ENCODE data around the gene ARFIP2.
"Not testable (repeated sequence)": the region's sequence is repeated elsewhere in the genome, so short reads cannot be mapped to it uniquely, and the experiment has no call there.

Gene ARFIP2, protein sequence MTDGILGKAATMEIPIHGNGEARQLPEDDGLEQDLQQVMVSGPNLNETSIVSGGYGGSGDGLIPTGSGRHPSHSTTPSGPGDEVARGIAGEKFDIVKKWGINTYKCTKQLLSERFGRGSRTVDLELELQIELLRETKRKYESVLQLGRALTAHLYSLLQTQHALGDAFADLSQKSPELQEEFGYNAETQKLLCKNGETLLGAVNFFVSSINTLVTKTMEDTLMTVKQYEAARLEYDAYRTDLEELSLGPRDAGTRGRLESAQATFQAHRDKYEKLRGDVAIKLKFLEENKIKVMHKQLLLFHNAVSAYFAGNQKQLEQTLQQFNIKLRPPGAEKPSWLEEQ

DNA sequence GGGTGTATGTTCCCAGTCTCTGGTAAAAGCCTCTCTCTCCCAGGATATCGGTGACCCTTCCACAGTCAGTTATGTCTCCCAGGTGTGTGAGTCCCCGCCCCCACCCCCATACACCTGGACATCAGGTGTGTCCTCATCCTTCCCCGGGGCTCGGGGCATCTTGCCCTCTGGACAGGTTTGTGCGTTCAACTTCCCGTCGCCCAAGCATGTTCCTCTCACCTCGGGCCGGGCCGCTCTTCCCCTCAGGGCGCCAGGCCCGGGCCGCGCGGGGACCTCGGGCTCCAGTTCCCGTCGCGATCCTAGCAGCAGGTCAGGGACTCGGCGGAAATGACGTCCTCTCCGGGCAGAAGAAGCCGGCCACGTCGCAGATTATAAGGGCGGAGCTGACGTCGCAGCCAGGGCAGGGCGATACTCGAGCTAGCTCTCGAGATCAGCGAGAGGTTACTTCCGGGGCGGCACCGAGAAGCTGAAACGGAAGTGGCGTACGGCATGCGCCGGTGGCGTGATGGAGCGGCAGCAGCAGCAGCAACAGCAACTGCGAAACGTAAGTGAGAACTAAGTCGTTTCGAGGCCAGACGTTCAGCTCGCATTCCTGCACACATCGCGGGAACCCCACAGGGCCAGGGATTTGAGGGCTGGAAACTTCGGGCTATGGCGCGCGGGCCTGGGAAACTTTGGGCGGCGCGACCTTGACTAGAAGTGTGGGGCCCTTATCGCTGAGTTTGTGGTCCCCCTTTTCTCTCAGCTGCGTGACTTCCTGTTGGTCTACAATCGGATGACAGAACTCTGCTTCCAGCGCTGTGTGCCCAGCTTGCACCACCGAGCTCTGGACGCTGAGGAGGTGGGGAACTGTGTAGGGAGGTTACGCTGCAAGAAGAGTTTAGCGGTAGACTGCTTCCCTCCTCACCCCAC lies at the start of gene ARFIP2, which contains the start of gene TIMM10B:
Gene ARFIP2 (minus strand): TSS at position 320 of the 912 bp plus-strand sequence. CDS start 910 bp downstream, outside the sequence.
Gene TIMM10B (plus strand): TSS at position 490 of the 912 bp plus-strand sequence. CDS start 16 bp downstream, at position 506.
- DNase-seq, result peak; percentile 83

DNA sequence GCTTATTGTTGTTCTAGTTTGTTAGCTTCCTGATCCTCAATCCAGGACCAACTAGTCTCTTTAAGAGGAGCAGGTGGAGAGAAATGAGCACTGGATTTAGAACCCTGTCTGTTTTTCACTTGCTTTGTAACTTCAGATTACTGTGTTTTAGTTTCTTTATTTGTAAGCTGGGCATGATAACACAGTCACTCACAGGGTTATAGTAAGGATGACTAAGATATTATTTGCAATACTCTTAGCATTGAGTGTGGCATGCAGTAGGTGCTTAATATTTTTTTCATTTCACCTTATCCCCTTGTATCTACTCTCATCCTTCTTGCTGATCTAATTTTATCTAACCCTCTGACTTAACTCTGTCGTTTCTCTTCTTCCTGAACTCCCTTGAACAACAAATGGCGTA lies 49.7 kb upstream of the ARFIP2 start:
- DNase-seq, result no peak

DNA sequence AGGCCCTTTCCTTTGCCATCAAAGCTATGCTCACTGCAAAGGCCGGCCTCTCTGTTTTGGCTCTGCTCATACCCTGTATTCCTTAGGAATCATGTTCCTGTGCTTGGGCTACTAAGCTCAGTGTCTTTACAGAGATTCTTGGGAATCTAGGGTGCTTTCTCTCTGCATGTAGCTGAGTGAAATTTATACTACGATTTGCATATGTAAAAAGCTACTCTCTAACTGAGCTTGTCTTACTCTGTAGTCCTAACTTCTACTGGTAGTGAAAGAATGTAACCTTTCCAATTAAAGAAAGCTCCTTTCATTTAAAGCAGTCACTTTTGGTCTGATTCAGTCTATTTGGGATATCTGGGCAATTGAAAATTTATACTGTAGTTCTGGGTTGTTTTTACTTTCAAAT lies 48.1 kb upstream of the ARFIP2 start:
- no peak for DNase-seq

DNA sequence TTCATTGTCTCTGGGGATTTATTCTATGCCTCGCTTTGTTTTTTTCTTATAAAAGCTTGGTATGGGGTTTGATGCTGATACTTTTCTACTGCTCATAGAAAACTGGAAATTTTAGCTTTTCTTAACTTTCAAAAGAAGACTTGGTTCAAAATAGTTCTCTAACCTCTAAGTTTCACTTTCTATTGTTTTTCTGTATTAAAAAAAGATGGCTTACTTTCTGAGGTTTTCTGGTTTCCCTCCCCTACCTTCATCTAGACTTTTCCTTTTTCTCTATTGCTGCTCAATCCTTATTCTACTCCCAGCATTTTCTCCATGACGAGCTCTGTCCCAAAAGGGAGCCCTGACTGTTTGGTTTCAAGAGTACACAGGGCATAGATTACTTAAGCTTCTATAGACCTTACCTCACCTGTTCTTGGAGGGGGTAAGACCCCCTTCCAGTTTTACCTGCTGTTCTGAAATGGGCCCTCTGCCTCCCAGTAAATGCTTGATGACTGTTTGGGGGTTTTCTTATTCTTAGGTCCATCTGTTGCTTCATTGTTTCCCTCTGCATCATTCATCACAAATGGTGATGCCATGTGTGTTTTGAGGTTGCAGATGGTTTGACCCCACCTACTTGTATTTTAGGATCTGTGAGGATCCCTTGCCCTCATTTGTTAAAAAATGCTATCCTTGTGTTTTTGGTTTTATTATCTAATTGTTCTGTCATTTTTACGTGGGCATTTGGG lies 45.4 kb upstream of the ARFIP2 start:
- no peak for DNase-seq

DNA sequence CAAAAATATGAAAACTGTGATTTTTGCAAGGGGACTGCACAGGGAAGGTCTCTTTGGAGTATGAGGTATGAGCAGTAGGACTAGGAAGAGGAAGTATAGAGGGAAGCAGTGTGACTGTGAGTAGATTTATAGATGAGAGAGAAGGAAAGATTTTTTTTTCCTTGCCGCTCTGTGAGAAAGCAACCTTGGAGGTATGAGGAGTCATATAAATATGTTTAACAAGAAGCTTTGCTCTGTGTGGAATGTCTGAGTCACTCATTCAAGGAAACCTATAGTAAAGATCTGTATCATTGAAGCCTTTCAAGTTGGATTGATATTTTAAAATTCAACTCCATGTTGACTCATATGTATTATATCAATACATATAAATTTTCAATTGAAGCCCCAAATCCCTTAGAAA lies 42.1 kb upstream of the ARFIP2 start:
- DNase-seq, result no peak

DNA sequence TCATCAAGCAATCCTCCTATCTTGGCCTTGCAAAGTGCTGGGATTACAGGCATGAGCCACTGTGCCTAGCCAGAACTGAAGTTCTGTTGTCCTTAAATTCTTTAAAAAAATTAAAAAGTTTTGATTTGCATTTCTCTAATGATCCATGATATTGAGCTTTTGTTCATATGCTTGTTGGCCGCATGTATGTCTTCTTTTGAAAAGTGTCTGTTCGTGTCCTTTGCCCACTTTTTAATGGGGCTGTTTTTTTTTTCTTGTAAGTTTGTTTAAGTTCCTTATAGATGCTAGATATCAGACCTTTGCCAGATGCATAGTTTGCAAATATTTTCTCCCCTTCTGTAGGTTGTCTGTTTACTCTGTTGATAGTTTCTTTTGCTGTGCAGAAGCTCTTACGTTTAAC lies 40.8 kb upstream of the ARFIP2 start:
- not testable (repeated sequence) for DNase-seq

DNA sequence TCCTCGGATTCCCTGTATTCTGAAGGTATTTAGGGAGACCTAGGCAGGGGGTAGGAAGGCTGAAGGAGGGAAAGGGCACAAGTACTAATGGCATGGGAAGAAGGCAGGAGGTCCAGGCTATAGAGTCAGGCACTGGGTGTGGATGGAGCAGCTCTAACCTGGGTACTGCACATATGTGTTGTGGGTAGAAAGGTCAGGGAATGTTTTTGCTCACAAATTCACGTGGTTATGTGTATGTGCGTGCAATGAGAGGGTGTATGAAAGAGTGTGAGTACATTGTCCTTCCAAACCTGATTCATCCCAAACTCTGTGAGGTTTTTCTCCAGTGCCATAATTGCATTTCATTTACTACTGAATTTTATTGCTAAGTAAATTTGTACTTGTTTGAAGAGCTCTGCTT lies 39.1 kb upstream of the ARFIP2 start:
- DNase-seq, result no peak

DNA sequence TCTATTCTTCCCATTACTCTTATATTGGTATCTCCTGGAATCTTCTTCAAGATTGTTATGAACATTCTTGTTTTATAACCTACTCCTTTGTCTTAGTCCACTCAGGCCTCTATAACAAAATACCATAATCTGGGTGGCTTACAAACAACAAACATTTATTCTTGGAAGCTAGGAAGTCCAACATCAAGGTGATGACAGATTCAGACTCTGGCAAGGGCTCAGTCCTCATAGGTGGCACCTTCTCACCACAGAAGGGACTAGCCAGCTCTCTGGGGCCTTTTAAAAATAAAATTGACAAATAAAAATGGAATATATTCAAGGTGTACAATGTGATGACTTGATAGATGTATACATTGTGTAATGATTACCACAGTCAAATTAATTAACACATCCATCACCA lies 35.7 kb upstream of the ARFIP2 start:
- DNase-seq, result no peak

DNA sequence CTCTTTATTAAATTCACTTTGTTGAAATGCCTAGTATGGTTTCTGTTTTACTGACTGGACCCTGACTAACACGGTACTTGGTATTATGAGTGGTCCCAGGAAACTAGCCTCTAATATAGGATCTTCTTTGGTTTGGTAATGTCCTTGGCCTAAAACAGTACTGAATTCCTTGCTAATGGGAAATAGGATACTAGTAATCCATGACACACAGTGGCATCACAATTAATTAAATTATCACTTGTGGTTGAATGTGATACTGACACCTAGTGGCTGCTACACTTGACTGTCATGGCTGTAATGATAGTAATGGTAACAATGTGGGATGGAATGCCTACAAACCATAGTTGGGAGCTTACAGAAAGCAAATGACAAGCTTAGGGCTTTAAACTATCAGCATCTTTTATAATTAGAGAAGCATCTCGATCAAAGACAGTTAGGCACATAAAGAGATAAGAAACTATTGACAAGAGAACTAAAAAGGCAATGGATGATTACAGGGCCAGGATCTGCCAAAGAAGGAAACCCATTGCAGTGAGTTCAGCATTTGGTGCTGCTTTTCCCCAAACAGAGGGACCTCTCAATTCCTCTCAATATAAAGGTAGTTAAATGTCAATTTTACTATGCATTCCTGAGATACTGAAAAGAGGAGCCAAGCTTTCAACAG lies 24.6 kb upstream of the ARFIP2 start:
- DNase-seq, result peak; percentile 61

DNA sequence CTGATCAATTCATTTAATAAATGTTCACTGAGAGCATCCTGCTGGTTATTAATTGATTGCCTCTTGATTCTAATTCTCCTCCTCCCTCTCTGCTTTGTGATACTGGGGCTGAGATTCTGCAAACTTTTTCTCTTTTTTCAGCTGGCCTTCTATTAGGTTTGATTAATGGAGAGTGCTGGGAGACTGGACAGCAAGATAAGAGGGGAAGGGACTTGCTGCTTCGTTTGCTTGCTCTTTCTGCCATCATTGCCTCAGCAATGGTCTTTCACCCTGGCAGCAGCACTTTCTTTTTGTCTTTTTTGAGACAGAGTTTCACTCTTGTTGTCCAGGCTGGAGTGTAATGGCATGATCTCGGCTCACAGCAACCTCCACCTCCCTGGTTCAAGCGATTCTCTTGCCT lies 23.0 kb upstream of the ARFIP2 start:
- no peak for DNase-seq

DNA sequence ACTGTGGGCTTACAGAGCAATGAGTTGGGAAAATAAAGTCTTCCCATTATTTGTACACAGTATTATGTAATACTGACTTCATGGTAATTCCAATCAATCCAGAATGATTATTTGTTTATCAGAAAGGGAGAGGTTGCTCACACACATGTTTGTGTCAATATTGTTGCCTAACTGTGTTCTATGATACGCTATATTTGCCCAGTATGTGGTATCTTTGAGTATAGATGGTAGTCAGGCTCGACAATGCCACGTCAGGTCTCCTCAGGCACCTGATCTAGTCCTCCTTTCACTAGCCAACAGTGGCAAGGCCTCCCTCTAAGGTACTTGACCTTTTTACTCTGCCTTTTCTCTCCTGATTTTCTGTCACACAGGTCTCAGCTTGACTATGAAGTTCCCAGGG lies 21.3 kb upstream of the ARFIP2 start:
- DNase-seq, result no peak

DNA sequence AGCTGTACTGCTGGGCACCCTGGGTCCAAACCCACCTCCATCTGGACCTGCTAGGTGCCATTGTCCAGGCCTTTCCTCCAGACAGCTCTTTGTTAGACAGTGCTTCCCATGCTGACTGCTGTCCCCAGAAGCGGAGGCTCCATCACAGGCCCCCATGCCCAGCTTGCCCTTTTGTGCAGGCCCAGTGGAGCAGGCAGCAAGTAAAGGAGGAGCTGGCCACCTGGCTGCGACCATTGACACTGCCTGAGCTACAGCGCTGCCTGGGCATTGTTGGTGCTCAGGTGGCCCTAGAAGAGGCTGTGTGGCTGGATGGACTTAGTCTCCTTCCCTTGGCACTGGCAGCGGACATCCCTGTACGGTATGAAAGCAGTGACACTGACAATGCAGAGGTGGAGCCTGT lies 17.4 kb upstream of the ARFIP2 start:
- DNase-seq, result no peak

DNA sequence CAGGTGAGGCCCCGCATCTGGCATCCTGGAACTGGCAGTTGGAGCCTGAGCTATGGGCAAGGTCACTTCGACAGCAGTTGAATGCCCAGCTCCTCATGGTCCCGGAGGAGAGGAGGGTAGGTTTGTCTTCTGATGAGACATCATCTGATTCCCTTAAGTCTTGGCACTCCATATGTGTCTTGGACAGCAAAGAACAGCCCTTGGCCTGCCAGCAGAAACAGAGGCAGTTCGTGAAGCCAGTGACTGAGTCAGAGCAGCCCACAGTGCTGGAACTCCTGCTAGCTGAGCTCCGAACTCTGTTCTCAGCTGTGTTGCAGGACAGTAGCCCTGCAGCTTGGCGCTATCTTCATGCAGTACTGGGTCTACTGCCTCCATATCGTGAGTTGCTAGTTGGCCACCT lies 17.0 kb upstream of the ARFIP2 start:
- no peak for DNase-seq

DNA sequence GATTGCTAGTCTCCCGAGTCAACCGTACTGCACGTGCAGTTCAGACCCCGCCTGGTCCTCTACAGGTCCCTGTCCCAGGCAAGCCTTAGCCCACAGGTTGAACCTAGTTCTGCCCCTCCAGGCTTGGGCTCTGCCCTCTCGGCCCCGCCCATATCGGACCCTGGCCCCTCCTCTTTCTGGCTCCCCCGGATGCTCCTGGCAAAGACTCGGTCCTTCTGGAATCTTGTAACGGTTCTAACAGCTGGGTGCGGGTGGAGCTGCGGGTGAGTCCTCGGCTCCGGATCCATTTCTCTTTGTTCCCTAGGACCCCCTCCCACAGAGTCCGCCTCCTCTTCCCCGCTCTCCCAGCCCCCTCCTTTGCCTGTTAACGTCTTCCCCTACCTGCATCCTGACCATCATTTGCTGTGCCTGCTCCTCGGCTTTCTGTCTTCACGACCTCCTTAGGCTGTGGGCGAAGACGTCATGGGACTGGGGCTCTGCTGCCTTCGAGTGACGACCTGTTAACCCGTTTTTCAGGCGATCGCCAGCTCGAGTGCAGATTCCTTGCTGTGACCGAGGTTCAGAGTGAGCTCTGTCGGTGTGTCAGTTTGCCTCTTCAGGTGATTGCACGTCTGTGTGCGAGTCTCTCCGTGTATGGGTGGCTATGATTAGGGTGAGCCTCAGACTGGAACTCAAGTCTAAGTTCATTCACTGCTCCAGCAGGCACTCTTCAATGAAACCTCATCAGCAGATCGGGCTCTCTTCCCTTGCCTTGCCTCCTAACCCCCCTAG lies 16.1 kb upstream of the ARFIP2 start, which contains the start of gene DNHD1:
Gene DNHD1 (plus strand): TSS at position 212 of the 771 bp plus-strand sequence. CDS start 936 bp downstream, outside the sequence.
- DNase-seq, result no peak

DNA sequence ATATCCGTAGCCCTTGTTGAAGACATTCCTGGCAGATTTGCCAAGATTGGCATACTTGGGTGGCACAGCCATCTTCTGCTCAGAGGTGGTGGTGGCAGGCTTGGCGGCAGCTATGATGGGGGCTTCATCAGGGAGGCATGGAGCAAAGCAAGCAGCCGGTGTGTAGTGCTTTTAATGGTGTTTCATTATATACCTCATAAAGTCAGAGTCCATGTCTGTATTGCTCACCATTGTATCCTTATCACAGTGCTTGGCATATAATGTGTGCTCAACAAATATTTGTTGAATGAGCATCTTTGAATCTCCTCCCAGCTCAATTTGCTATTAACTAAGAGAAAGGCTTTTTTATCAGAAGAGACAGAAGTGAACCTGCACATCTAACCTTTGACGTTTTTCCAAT lies 8.2 kb upstream of the ARFIP2 start:
- no peak for DNase-seq

DNA sequence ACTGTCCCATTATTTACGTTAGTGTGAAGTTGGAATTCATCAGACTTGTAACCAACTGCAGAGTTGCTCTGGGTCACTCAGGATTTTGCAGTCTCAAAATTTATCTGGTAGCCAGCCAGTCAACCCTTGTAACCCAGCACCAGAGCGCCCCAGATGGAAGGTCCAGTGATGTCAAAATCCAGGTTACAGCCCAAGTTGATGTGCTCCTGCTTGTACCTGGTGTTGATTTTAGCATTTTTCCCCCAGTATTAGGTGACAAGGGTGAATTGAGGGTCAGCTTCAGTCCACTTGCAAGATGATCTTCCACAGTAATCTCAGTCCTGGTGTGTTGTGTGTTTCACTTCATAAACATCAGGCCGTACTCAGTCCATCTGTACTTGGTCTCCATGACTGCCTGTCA lies 7.7 kb upstream of the ARFIP2 start:
- DNase-seq, result no peak

DNA sequence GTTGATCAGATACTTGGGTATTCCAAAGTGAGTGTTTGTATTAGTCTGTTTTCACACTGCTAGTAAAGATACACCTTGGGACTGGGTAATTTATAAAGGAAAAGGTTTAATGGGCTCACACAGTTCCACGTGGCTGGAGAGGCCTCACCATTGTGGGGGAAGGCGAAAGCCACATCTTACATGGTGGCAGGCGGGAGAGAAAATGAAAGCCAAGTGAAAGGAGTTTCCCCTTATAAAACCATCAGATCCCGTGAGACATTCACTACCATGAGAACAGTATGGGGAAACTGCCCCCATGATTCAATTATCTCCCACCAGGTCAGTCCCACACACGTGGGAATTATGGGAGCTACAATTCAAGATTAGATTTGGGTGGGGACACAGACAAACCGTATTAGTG lies 7.2 kb upstream of the ARFIP2 start:
- DNase-seq, result no peak

DNA sequence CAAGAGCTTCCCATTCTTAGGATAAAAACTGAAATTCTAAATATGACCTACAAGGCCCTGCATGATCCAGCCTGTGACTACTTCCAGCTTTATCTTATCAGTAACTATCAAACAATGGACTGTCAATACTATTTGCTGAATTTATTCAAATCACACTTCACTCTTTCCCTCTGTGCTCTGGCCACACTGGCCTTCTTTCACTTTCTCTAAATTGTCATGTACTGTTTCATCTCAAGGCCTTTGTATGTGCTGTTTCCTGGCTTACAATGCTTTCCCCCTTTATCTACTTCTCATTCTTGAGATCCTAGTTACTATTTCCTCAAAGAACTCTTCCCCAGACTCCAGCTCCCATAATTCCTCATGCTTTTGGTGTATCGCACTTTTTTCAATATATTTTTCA lies 5.8 kb upstream of the ARFIP2 start:
- no peak for DNase-seq

DNA sequence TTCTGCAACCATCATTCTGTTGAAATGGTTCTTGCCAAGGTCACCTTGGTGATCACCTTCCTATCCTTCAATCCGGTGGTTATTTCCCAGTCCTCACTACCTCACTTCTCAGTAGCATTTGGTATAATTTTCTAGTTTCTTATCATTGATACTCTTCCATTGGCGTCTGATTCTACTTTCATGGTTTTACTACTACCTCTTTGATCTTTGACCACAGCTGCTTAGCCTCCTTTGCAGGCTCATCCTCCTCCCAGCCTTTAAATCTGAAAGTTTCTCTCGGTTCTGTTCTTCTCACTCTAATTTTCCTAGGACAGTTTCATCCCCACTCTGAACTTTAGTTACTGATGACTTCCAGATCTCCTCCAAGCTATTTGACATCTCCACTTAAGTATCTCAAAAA lies 5.1 kb upstream of the ARFIP2 start:
- no peak for DNase-seq

DNA sequence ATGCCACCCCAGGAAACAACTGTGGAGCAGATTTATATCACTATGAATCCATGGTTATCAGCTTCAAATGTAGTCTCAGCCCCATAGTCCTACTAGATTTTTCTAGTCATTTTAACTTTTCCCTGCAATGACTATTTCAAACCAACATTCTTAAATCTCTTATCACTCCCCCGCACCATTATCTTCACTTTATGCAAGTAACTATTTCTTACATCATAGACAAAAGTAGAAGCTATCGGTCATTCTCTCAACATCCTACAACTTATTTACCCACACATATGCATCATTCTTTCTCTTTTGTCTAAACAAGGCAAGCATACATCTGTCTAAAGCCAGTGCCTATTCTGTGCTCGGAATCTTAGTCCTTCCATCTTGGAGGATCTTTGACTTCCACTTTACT lies 4.5 kb upstream of the ARFIP2 start:
- no peak for DNase-seq

DNA sequence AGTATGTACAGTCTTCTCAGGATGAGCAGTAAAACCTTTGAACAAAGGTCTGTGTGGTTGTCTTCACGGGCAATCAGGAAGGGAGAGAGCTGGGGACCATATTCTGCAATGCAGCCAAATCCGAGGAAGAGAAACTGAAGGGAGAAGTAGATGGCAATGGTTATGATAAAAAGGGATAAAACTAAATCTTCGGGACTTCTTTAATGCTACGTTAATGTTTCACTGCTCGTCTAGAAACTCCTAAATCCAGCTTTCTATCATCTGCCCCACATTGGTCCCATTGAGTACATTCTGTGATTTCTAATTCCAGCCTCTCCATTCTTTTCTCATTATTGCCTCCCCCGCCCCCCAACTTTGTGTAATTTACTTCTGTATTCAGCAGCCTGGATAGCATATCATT lies 1.9 kb upstream of the ARFIP2 start:
- DNase-seq, result no peak

DNA sequence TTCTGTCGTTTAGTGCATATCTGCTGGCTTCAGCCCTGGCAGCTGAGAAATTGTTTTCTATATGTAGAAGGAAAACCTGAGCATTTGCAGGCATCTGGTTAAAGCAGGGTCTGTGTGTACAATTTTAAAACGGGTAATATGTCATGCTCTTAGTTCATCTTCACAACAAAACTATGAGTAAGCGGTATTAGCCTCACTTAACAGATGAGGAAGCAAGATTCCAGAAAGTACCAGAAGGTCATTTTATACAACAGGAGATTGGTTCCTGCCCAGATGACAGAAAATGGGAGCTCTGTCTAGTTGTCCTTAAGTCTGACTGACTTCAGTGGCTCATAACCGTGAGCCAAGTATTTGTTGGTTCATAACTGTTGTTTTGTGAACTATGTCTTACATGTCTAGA lies 1.3 kb upstream of the ARFIP2 start:
- DNase-seq, result no peak
